ENCODE data around the gene PELI2.

DNA sequence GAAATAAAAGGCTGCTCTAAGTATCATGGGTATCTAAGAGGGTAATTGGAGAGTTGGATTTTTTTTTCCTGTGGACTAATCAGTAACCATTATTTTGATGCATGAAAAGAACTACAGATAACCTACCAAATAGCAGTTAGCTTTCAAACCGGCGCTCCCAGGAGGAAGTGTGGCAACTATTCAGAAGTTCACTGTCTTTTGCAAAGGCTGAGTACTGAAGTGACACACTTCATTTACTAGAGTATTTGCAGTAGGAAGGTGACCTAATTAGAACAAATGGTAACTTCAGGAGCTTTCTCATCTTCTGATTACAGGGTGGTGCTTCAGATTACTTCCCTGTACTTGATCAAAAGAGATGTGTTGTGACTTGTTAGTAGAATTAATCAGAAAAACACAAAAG lies 87.7 kb downstream of the PELI2 start:
- TF ChIP-seq, protein P1, sequence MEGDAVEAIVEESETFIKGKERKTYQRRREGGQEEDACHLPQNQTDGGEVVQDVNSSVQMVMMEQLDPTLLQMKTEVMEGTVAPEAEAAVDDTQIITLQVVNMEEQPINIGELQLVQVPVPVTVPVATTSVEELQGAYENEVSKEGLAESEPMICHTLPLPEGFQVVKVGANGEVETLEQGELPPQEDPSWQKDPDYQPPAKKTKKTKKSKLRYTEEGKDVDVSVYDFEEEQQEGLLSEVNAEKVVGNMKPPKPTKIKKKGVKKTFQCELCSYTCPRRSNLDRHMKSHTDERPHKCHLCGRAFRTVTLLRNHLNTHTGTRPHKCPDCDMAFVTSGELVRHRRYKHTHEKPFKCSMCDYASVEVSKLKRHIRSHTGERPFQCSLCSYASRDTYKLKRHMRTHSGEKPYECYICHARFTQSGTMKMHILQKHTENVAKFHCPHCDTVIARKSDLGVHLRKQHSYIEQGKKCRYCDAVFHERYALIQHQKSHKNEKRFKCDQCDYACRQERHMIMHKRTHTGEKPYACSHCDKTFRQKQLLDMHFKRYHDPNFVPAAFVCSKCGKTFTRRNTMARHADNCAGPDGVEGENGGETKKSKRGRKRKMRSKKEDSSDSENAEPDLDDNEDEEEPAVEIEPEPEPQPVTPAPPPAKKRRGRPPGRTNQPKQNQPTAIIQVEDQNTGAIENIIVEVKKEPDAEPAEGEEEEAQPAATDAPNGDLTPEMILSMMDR (IDR thresholded peaks at IDR 0.05) = no peak
- no peak for TF ChIP-seq POLR2A (IDR thresholded peaks at IDR 0.05)
